BJ (cell line): ENCODE results near the gene IL1RL2. TPM values are rescaled to one million over a fixed set of nuclear protein-coding genes. Genes with fewer than 3 reads are reported as not detected.

Source experiments
- CTCF ChIA-PET: fragments of 350-600 bp; formaldehyde crosslinking; extraction: SDS; loops from one replicate; lab custom pipeline; 2021; ENCODE audit warnings: antibody characterized with exemption, inconsistent platforms; lab: Yijun Ruan, JAX
- POLR2A ChIA-PET: fragments of 300-600 bp; sonication (Branson Sonifier 250); formaldehyde crosslinking; extraction: SDS; loops from one replicate; lab custom pipeline; 2021; ENCODE audit warnings: antibody characterized with exemption; lab: Charles Lee
- DNase-seq: peaks from one replicate; pipeline ENCODE4 v3.0.0-alpha.2; 2011; ENCODE audit warnings: low read depth
- H3K27me3 ChIP-seq: 2 replicates; pipeline ENCODE4 v1.6.0; 2011; ENCODE audit warnings: low read length; ENCODE audit not compliant: control insufficient read depth, insufficient read depth
- H3K36me3 ChIP-seq: 2 replicates; pipeline ENCODE4 v1.5.1; 2011; ENCODE audit warnings: low read length; ENCODE audit not compliant: control insufficient read depth, insufficient read depth
- H3K4me3 ChIP-seq: 2 replicates; pipeline ENCODE4 v1.5.1; 2011; ENCODE audit warnings: low read depth, mild to moderate bottlenecking, control low read depth, low read length
- polyA plus RNA-seq: library from polyadenylated mRNA; depleted of rRNA; stranded (reverse); fragments of >200 nt; gene quantifications from 2 replicates; pipeline ENCODE4 v1.2.3, GENCODE V29; 2011
- TF ChIP-seq, protein P1 (sequence below): IDR thresholded peaks from 2 replicates; pipeline ENCODE4 v1.5.1; 2011; ENCODE audit warnings: low read depth, mild to moderate bottlenecking, control low read depth, inconsistent platforms, low read length, moderate library complexity; ENCODE audit not compliant: insufficient read depth

IL1RL2 gene
- polyA plus RNA-seq, 1 experiment: 0.09 TPM

DNA sequence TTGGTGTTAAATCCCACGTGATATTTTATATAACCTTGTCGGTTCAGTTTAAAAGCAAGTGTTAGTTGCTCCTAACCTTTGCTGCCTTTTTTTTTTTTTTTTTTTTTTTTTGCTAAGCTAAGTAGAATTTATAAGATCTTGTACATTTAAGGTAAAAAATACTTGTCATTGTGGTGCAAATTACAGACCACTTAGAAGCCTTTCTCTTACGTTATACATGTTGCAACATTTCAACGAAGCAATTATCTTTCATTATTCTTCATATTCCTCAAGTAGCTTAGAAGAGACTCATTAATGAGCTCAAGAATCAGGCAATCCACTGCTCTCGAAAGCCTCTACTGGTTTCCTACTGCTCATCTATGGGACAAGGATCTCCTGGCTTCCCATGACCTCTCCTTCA lies 14.9 kb upstream of the IL1RL2 start:
- Histone ChIP-seq H3K27me3 (no peaks in the 10 kb centered on the region), H3K36me3 (peaks cover 12% of the 10 kb centered on the region), H3K4me3 (no peak overlapping the region)
- TF ChIP-seq, protein P1, sequence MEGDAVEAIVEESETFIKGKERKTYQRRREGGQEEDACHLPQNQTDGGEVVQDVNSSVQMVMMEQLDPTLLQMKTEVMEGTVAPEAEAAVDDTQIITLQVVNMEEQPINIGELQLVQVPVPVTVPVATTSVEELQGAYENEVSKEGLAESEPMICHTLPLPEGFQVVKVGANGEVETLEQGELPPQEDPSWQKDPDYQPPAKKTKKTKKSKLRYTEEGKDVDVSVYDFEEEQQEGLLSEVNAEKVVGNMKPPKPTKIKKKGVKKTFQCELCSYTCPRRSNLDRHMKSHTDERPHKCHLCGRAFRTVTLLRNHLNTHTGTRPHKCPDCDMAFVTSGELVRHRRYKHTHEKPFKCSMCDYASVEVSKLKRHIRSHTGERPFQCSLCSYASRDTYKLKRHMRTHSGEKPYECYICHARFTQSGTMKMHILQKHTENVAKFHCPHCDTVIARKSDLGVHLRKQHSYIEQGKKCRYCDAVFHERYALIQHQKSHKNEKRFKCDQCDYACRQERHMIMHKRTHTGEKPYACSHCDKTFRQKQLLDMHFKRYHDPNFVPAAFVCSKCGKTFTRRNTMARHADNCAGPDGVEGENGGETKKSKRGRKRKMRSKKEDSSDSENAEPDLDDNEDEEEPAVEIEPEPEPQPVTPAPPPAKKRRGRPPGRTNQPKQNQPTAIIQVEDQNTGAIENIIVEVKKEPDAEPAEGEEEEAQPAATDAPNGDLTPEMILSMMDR: no peak
- CTCF ChIA-PET: interaction anchor here (2.1 kb wide), 1 partner anchor 166 kb away, joined by 5 read pairs; no protein-coding TSS in a partner anchor
- POLR2A ChIA-PET: no interaction called here
- no peak for DNase-seq

DNA sequence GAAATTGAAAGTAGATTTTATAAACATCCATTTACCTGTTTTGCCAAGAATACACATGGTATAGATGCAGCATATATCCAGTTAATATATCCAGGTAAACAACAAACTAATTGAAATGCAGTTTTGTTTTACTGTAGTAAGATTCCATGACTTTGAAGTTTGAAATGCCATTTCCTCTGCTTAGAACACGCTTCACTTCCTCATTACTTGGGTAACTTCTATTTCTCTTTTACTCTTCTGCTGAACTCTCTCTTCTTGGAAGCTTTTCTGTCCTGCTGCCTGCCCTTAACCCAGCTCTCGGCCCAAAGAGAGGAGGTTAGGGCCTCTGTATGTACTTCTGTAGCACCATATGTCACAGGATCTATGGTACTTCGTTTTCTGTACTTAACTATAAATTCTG lies 14.1 kb upstream of the IL1RL2 start:
- ChIA-PET POLR2A (no interaction called here), CTCF (interaction anchor here (1.1 to 2.1 kb wide), 2 partner anchors 153 to 166 kb away, joined by 4 to 5 read pairs; no protein-coding TSS in a partner anchor)
- Histone ChIP-seq H3K4me3 (no peak overlapping the region), H3K27me3 (no peaks in the 10 kb centered on the region), H3K36me3 (peaks cover 20% of the 10 kb centered on the region)
- no peak for DNase-seq
- TF ChIP-seq, protein P1: no peak

DNA sequence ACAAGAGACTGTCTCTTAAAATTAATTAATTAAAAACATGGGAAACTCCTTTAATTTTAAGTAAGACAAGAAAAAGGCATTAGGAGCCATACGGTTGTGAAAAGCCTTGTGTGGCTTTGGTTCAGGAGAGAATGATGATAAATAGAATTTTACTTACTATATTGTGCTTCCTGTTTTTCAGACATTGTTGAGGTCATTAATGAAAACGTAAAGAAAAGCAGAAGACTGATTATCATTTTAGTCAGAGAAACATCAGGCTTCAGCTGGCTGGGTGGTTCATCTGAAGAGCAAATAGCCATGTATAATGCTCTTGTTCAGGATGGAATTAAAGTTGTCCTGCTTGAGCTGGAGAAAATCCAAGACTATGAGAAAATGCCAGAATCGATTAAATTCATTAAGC lies 10.7 kb upstream of the IL1RL2 start:
- CTCF ChIA-PET: interaction anchor here (0.8 to 2.8 kb wide), 3 partner anchors 10 to 156 kb away, joined by 3 to 9 read pairs (median 5); no protein-coding TSS in a partner anchor
- no peak overlapping the region for H3K4me3 ChIP-seq
- no peak for DNase-seq
- peaks cover 20% of the 10 kb centered on the region for H3K36me3 ChIP-seq
- POLR2A ChIA-PET: no interaction called here
- no peaks in the 10 kb centered on the region for H3K27me3 ChIP-seq
- TF ChIP-seq, protein P1: no peak

DNA sequence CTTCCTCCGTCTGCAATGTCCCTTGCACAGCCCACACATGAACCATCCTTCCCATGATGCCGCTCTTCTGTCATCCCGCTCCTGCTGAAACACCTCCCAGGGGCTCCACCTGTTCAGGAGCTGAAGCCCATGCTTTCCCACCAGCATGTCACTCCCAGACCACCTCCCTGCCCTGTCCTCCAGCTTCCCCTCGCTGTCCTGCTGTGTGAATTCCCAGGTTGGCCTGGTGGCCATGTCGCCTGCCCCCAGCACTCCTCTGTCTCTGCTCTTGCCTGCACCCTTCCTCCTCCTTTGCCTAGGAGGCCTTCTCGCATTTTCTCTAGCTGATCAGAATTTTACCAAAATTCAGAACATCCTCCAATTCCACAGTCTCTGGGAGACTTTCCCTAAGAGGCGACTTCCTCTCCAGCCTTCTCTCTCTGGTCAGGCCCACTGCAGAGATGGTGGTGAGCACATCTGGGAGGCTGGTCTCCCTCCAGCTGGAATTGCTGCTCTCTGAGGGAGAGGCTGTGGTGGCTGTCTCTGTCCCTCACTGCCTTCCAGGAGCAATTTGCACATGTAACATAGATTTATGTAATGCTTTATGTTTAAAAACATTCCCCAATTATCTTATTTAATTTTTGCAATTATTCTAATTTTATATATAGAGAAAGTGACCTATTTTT lies 8.9 kb upstream of the IL1RL2 start:
- no peak for DNase-seq
- H3K27me3 ChIP-seq: no peaks in the 10 kb centered on the region
- TF ChIP-seq, protein P1: no peak
- peaks cover 19% of the 10 kb centered on the region for H3K36me3 ChIP-seq
- ChIA-PET CTCF (interaction anchor here (1.3 to 2.8 kb wide), 3 partner anchors 12 to 63 kb away, joined by 4 to 9 read pairs (median 5); no protein-coding TSS in a partner anchor), POLR2A (no interaction called here)
- no peak overlapping the region for H3K4me3 ChIP-seq

DNA sequence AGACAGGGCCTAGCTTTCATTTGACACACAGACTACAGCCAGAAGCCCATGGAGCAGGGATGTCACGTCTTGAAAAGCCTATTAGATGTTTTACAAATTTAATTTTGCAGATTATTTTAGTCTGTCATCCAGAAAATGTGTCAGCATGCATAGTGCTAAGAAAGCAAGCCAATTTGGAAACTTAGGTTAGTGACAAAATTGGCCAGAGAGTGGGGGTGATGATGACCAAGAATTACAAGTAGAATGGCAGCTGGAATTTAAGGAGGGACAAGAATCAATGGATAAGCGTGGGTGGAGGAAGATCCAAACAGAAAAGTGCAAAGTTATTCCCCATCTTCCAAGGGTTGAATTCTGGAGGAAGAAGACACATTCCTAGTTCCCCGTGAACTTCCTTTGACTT lies 7.8 kb upstream of the IL1RL2 start:
- DNase-seq: no peak
- POLR2A ChIA-PET: no interaction called here
- TF ChIP-seq, protein P1: no peak
- no peak overlapping the region for H3K4me3 ChIP-seq
- H3K27me3 ChIP-seq: no peaks in the 10 kb centered on the region; the same call in 1 of the 2 replicates
- CTCF ChIA-PET: no interaction called here
- H3K36me3 ChIP-seq: peaks cover 17% of the 10 kb centered on the region
